A673 (cell line): ENCODE measurements around the gene RNF123. TPM values are rescaled to one million over a fixed set of nuclear protein-coding genes. Genes with fewer than 3 reads are reported as not detected.

Source experiments
- BruUV-seq: library from RNA; stranded (reverse); fragments of 400-500 nt; replicated peaks from 2 replicates; lab custom pipeline; 2021; lab: Mats Ljungman, UMichigan
- CTCF ChIA-PET: fragments of 300-600 bp; sonication (Branson Sonifier 250); formaldehyde crosslinking; loops from one replicate; lab custom pipeline; 2022; ENCODE audit warnings: antibody characterized with exemption; lab: Charles Lee
- POLR2A ChIA-PET: fragments of 300-600 bp; sonication (Branson Sonifier 250); formaldehyde crosslinking; loops from one replicate; lab custom pipeline; 2022; ENCODE audit warnings: antibody characterized with exemption; ENCODE audit not compliant: low non-redundant PET; lab: Charles Lee
- DNase-seq: peaks from one replicate; pipeline ENCODE4 v3.0.0-alpha.2; 2015; ENCODE audit warnings: low spot score
- H3K27ac ChIP-seq: fragments of 200-600 bp; sonication (generic); 2 replicates; pipeline ENCODE4 v1.5.1; 2016; ENCODE audit warnings: mixed run types, low read depth, mild to moderate bottlenecking, mixed read lengths, antibody characterized with exemption, low read length; ENCODE audit not compliant: poor library complexity, severe bottlenecking
- H3K27me3 ChIP-seq: fragments of 200-600 bp; sonication (generic); replicated peaks from 2 replicates; pipeline ENCODE4 v1.6.1; 2017; ENCODE audit warnings: mixed run types, low read depth, mild to moderate bottlenecking, mixed read lengths, antibody characterized with exemption, low read length; ENCODE audit not compliant: insufficient read depth, poor library complexity
- H3K36me3 ChIP-seq: fragments of 200-600 bp; sonication (generic); 2 replicates; pipeline ENCODE4 v1.6.1; 2016; ENCODE audit warnings: mixed run types, mild to moderate bottlenecking, mixed read lengths, antibody characterized with exemption, low read length; ENCODE audit not compliant: insufficient read depth, poor library complexity, severe bottlenecking
- H3K4me1 ChIP-seq: fragments of 200-600 bp; sonication (generic); 2 replicates; pipeline ENCODE4 v1.6.1; 2017; ENCODE audit warnings: mixed run types, mild to moderate bottlenecking, mixed read lengths, antibody characterized with exemption, low read length; ENCODE audit not compliant: insufficient read depth, poor library complexity, severe bottlenecking
- H3K4me3 ChIP-seq: fragments of 200-600 bp; sonication (generic); 2 replicates; pipeline ENCODE4 v1.5.1; 2016; ENCODE audit warnings: low read depth, mixed run types, mild to moderate bottlenecking, mixed read lengths, low read length; ENCODE audit not compliant: poor library complexity, severe bottlenecking
- H3K9me3 ChIP-seq: fragments of 200-600 bp; sonication (generic); 2 replicates; pipeline ENCODE4 v1.6.1; 2016; ENCODE audit warnings: mixed run types, low read depth, mild to moderate bottlenecking, mixed read lengths, antibody characterized with exemption, low read length; ENCODE audit not compliant: poor library complexity, severe bottlenecking
- EZH2 ChIP-seq: fragments of 200-600 bp; sonication (generic); IDR thresholded peaks from 2 replicates; pipeline ENCODE4 v1.6.1; 2017; ENCODE audit warnings: borderline replicate concordance, low read depth, mild to moderate bottlenecking, mixed read lengths, antibody characterized with exemption, low read length; ENCODE audit not compliant: poor library complexity, severe bottlenecking
- intact Hi-C: fragments of 100-400 bp; cut with micrococcal nuclease; formaldehyde crosslinking; loops from one replicate; pipeline ENCODE4 v1.10.0; 2022; ENCODE audit not compliant: unreplicated experiment
- total RNA-seq: library from RNA; stranded (reverse); gene quantifications from 2 replicates; pipeline ENCODE4 v1.2.3, GENCODE V29; 2021
- TF ChIP-seq, protein P1 (sequence below): fragments of 300-800, 200-600 bp; sonication (generic); conservative IDR thresholded peaks from 2 replicates; pipeline ENCODE4 v1.5.1; 2017; ENCODE audit warnings: low read depth, mild to moderate bottlenecking, antibody characterized with exemption, low read length, moderate library complexity, mixed read lengths

The RNF123 gene
- total RNA-seq, 1 experiment from 2014 or later = 31.5 TPM

DNA sequence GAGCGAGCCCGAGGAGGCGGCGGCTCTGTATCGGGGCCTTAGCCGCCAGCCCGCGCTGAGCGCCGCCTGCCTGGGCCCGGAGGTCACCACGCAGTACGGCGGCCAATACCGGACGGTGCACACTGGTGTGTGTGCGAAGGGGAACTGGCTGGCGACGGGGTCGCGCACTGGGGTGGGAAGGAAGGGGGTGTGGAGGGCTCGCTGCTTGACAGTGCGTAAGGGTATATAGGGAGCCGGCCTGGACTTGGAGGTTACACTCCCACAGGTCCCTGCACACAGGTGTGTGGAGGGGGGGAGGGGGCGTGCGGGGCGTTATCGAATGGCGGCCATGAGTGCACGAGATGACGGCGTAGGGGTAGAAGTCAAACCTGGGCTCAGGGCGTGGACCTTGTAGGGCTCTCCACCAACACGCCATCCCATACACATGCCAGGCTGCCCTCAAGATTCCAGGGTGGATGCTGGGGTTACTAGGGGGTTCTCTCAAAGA is 14.8 kb upstream of the RNF123 start:
- Histone ChIP-seq H3K36me3 (peaks cover 2% of the 10 kb centered on the region), H3K9me3 (no peaks in the 10 kb centered on the region), H3K27me3 (no peaks in the 10 kb centered on the region), H3K4me3 (peak overlapping the region; percentile 69), H3K27ac (peak overlapping the region; percentile 90), H3K4me1 (no peaks in the 10 kb centered on the region)
- intact Hi-C loops = no loop called here
- ChIA-PET POLR2A (no interaction called here), CTCF (no interaction called here)
- BruUV-seq = no TSS peak
- TF ChIP-seq, protein P1, sequence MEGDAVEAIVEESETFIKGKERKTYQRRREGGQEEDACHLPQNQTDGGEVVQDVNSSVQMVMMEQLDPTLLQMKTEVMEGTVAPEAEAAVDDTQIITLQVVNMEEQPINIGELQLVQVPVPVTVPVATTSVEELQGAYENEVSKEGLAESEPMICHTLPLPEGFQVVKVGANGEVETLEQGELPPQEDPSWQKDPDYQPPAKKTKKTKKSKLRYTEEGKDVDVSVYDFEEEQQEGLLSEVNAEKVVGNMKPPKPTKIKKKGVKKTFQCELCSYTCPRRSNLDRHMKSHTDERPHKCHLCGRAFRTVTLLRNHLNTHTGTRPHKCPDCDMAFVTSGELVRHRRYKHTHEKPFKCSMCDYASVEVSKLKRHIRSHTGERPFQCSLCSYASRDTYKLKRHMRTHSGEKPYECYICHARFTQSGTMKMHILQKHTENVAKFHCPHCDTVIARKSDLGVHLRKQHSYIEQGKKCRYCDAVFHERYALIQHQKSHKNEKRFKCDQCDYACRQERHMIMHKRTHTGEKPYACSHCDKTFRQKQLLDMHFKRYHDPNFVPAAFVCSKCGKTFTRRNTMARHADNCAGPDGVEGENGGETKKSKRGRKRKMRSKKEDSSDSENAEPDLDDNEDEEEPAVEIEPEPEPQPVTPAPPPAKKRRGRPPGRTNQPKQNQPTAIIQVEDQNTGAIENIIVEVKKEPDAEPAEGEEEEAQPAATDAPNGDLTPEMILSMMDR = no peak
- no peak for TF ChIP-seq EZH2
- DNase-seq = no peak

DNA sequence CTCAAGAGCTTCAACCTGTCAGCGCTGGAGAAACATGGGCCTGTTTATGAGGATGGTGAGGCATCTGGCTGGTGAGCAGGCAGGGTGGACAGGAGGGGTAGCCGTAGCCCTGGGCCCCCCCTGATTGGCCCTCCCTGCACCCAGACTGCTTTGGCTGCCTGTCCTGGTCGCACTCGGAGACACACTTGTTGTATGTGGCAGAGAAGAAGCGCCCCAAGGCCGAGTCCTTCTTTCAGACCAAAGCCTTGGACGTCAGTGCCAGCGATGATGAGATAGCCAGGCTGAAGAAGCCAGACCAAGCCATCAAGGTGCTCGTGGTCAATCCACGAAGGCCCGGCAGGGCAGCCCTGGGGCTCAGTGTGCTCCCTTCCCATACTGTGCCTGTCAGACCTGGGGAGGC is 13.4 kb upstream of the RNF123 start:
- BruUV-seq = TSS peak; percentile 43
- CTCF ChIA-PET = no interaction called here
- H3K36me3 ChIP-seq = peaks cover 2% of the 10 kb centered on the region

DNA sequence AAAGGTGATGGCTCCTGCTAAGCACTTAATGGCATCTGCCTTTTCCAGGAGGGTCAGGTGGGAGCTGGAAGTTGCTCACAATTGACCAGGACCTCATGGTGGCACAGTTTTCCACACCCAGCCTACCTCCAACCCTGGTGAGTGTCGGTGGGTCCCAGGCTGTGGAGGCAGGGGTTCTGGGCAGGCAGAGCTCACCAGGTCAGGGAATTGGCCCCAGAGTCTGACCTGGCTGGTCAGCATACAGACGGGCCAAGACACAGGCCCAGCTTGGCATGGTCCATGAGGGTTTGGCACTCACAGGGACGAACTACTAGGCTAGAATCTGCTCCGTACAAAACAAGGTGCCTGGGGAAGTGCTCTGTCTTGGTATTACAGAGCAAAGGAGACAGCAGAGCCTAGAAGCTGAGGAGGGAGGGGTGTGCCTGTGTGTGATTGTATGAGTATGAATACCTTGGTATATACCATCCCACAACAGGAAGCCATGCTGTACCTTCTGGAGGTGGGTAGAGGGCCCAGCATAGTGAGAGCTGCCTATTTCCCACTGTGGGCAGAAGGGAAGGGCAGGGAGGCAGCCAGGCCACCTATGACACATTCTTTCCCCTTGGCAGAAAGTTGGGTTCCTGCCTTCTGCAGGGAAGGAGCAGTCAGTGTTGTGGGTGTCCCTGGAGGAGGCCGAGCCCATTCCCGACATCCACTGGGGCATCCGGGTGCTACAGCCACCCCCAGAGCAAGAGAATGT is 8.7 kb upstream of the RNF123 start:
- peaks cover 2% of the 10 kb centered on the region for H3K36me3 ChIP-seq
- H3K27ac ChIP-seq = no peak overlapping the region
- no peak overlapping the region for H3K4me3 ChIP-seq
- TF ChIP-seq, protein P1 = no peak
- TF ChIP-seq EZH2 = no peak
- H3K27me3 ChIP-seq = no peaks in the 10 kb centered on the region
- POLR2A ChIA-PET = no interaction called here
- intact Hi-C loops = no loop called here
- DNase-seq = no peak
- no peaks in the 10 kb centered on the region for H3K9me3 ChIP-seq
- no peaks in the 10 kb centered on the region for H3K4me1 ChIP-seq
- CTCF ChIA-PET = no interaction called here
- no TSS peak for BruUV-seq

More for the DNA sequence above, 13.4 kb upstream of the RNF123 start:
- H3K4me1 ChIP-seq = no peaks in the 10 kb centered on the region
- H3K27ac ChIP-seq = no peak overlapping the region
- no peak for DNase-seq
- intact Hi-C loops = no loop called here
- H3K27me3 ChIP-seq = no peaks in the 10 kb centered on the region
- no peak overlapping the region for H3K4me3 ChIP-seq
- no peak for TF ChIP-seq EZH2
- TF ChIP-seq, protein P1 = no peak
- POLR2A ChIA-PET = no interaction called here
- H3K9me3 ChIP-seq = no peaks in the 10 kb centered on the region
